Subcutaneous adipose tissue (tissue), 4 donors: ENCODE results near the gene SH3TC2. TPM values are rescaled to one million over a fixed set of nuclear protein-coding genes. Genes with fewer than 3 reads are reported as not detected.

Experiments used
- total RNA-seq, 4 donors: library from RNA; depleted of rRNA; stranded (reverse); fragments of >200 nt; gene quantifications; one replicate each; pipeline ENCODE4 v1.1.0, GENCODE V29; 2016
- TF ChIP-seq, protein P1 (sequence below): fragments of 450-650 bp; IDR thresholded peaks from one replicate; pipeline ENCODE4 v1.5.1; 2016; ENCODE audit warnings: low read depth, mild to moderate bottlenecking, control low read depth, antibody characterized with exemption, moderate library complexity

Gene SH3TC2
- total RNA-seq, 4 donors from 2014 or later, result 0.33 to 2.4 (median 0.44) TPM; not detected in 1

GRCh38 chr5:148974642-148975327 is 88.1 kb downstream of the SH3TC2 start:
- TF ChIP-seq, protein P1, sequence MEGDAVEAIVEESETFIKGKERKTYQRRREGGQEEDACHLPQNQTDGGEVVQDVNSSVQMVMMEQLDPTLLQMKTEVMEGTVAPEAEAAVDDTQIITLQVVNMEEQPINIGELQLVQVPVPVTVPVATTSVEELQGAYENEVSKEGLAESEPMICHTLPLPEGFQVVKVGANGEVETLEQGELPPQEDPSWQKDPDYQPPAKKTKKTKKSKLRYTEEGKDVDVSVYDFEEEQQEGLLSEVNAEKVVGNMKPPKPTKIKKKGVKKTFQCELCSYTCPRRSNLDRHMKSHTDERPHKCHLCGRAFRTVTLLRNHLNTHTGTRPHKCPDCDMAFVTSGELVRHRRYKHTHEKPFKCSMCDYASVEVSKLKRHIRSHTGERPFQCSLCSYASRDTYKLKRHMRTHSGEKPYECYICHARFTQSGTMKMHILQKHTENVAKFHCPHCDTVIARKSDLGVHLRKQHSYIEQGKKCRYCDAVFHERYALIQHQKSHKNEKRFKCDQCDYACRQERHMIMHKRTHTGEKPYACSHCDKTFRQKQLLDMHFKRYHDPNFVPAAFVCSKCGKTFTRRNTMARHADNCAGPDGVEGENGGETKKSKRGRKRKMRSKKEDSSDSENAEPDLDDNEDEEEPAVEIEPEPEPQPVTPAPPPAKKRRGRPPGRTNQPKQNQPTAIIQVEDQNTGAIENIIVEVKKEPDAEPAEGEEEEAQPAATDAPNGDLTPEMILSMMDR, result no peak

- TF ChIP-seq, protein P1, result no peak
Measured at GRCh38 chr5:148973455-148973854, 89.4 kb downstream of the SH3TC2 start.

GRCh38 chr5:148972974-148973374 is 89.9 kb downstream of the SH3TC2 start:
- TF ChIP-seq, protein P1, result no peak

GRCh38 chr5:148972396-148972795 is 90.5 kb downstream of the SH3TC2 start:
- TF ChIP-seq, protein P1, result no peak

GRCh38 chr5:148970876-148971275 is 92.0 kb downstream of the SH3TC2 start:
- TF ChIP-seq, protein P1, result no peak

- TF ChIP-seq, protein P1, result no peak
Measured at GRCh38 chr5:148970228-148970627, 92.6 kb downstream of the SH3TC2 start.

DNA sequence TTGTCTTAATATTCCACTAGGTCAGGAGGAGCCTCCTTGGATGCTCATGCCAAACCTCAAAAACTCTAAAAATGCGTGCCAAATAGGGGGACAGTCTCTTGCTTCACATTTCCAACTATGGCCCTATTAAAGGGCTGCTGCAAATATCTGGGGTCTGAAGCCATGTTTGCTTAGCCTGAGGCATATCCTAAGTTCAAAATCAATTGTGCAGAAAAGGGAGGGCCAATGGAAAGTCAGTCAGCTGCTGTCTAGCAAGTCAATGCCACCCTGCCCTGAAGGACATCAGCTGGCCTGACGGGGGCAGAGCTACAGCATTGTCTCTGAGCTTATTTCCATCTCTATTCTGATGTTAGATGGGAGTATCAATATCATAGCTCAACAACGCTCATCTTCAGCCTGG is 93.6 kb downstream of the SH3TC2 start:
- TF ChIP-seq, protein P1, result no peak
